Uterus (tissue), 4 donors: ENCODE measurements around the gene SESN2. TPM values are rescaled to one million over a fixed set of nuclear protein-coding genes. Genes with fewer than 3 reads are reported as not detected.

ENCODE experiments used
- DNase-seq, 2 donors: peaks; one replicate each; pipeline ENCODE4 v3.0.0-alpha.2; 2019 to 2020
- H3K27ac ChIP-seq, 2 donors: fragments of 200-600 bp; sonication (generic); 1 replicate in 1 of 2; 2 replicates in 1 of 2; pipeline ENCODE4 v1.5.1; 2016 to 2018
- H3K27me3 ChIP-seq, 2 donors: fragments of 200-600 bp; sonication (generic); one replicate each; pipeline ENCODE4 v1.5.1; 2018 to 2019; ENCODE audit warnings: control low read depth in 1 of 2
- H3K36me3 ChIP-seq, 2 donors: fragments of 200-600 bp; sonication (generic); one replicate each; pipeline ENCODE4 v1.5.1; 2019; ENCODE audit warnings: control low read depth in 1 of 2
- H3K4me1 ChIP-seq, 2 donors: fragments of 200-600 bp; sonication (generic); one replicate each; pipeline ENCODE4 v1.5.1; 2018 to 2019; ENCODE audit warnings: control low read depth in 1 of 2
- H3K4me3 ChIP-seq, 2 donors: fragments of 200-600 bp; sonication (generic); 1 replicate in 1 of 2; 2 replicates in 1 of 2; pipeline ENCODE4 v1.5.1; 2018 to 2019; ENCODE audit warnings: mild to moderate bottlenecking in 1 of 2
- H3K9me3 ChIP-seq, 2 donors: fragments of 200-600 bp; sonication (generic); one replicate each; pipeline ENCODE4 v1.5.1; 2019; ENCODE audit warnings: control low read depth in 1 of 2
- CTCF ChIP-seq, 4 experiments: fragments of 200-600 bp in 2 of 4; fragments of 450-650 bp in 2 of 4; sonication (generic) in 2 of 4; IDR thresholded peaks; one replicate each; pipeline ENCODE4 v1.5.1; 2016 to 2019; ENCODE audit warnings: antibody characterized with exemption in 4 of 4, mild to moderate bottlenecking in 2 of 4, moderate library complexity in 1 of 4
- POLR2A ChIP-seq, 2 donors: fragments of 450-650 bp; IDR thresholded peaks; one replicate each; pipeline ENCODE4 v1.6.1; 2016; ENCODE audit warnings: antibody characterized with exemption in 2 of 2, mild to moderate bottlenecking in 1 of 2, moderate library complexity in 1 of 2
- intact Hi-C: fragments of 100-400 bp; cut with DNase I; formaldehyde crosslinking; loops from one replicate; pipeline ENCODE4 v1.15.1; 2023; ENCODE audit warnings: low total_unique reads
- total RNA-seq, 4 donors: library from RNA; depleted of rRNA in 3 of 4; stranded (reverse); fragments of >200 nt in 3 of 4; gene quantifications; one replicate each; pipeline versions ENCODE4 v1.1.0 to v1.2.4, GENCODE V29; 2014 to 2023
- donor health status: DM: yes; HTN: yes; CAD: no.

Gene SESN2
- total RNA-seq, 4 donors from 2014 or later = 4.9 to 15.9 (median 7.9) TPM

GRCh38 chr1:28302247-28302646 is 42.9 kb downstream of the SESN2 start:
- H3K4me3 ChIP-seq = no peak overlapping the region
- no peaks in the 10 kb centered on the region for H3K36me3 ChIP-seq
- H3K4me1 ChIP-seq = no peaks in the 10 kb centered on the region
- H3K9me3 ChIP-seq = no peaks in the 10 kb centered on the region
- H3K27me3 ChIP-seq = no peaks in the 10 kb centered on the region
- no peak overlapping the region for H3K27ac ChIP-seq
- DNase-seq = no peak
- TF ChIP-seq CTCF (IDR thresholded peaks at IDR 0.05) = no peak
- intact Hi-C loops = no loop called here

GRCh38 chr1:28306301-28306949 is 47.1 kb downstream of the SESN2 start:
- Histone ChIP-seq H3K27ac (no peak overlapping the region), H3K4me3 (no peak overlapping the region), H3K4me1 (no peaks in the 10 kb centered on the region), H3K36me3 (no peaks in the 10 kb centered on the region), H3K27me3 (no peaks in the 10 kb centered on the region), H3K9me3 (no peaks in the 10 kb centered on the region)
- TF ChIP-seq POLR2A (IDR thresholded peaks at IDR 0.05) = no peak
- no peak for TF ChIP-seq CTCF (IDR thresholded peaks at IDR 0.05)
- intact Hi-C loops = no loop called here
- DNase-seq = no peak

- no peaks in the 10 kb centered on the region for H3K27me3 ChIP-seq
- H3K36me3 ChIP-seq = no peaks in the 10 kb centered on the region
- DNase-seq = no peak
- no peak overlapping the region for H3K27ac ChIP-seq
- intact Hi-C loops = no loop called here
- TF ChIP-seq CTCF (IDR thresholded peaks at IDR 0.05) (no peak), POLR2A (IDR thresholded peaks at IDR 0.05) (no peak)
- H3K4me1 ChIP-seq = no peaks in the 10 kb centered on the region
- H3K9me3 ChIP-seq = no peaks in the 10 kb centered on the region
- H3K4me3 ChIP-seq = no peak overlapping the region
Observed at GRCh38 chr1:28308750-28309149, 49.4 kb downstream of the SESN2 start.

- intact Hi-C loops = no loop called here
- Histone ChIP-seq H3K4me1 (no peaks in the 10 kb centered on the region), H3K27ac (no peak overlapping the region), H3K27me3 (no peaks in the 10 kb centered on the region), H3K4me3 (no peak overlapping the region), H3K36me3 (no peaks in the 10 kb centered on the region), H3K9me3 (no peaks in the 10 kb centered on the region)
- DNase-seq = no peak
- TF ChIP-seq CTCF (IDR thresholded peaks at IDR 0.05) = no peak
- no peak for TF ChIP-seq POLR2A (IDR thresholded peaks at IDR 0.05)
Observed at GRCh38 chr1:28309702-28310101, 50.4 kb downstream of the SESN2 start.

GRCh38 chr1:28313702-28314546 is 54.6 kb downstream of the SESN2 start:
- Histone ChIP-seq H3K36me3 (no peaks in the 10 kb centered on the region), H3K4me1 (no peaks in the 10 kb centered on the region), H3K9me3 (no peaks in the 10 kb centered on the region), H3K27me3 (no peaks in the 10 kb centered on the region), H3K27ac (no peak overlapping the region), H3K4me3 (no peak overlapping the region)
- DNase-seq = peak in 1 of 2 donors; percentile 35
- TF ChIP-seq CTCF (IDR thresholded peaks at IDR 0.05) = no peak
- no peak for TF ChIP-seq POLR2A (IDR thresholded peaks at IDR 0.05)
- intact Hi-C loops = no loop called here
